ENCODE results near the gene VPS33A.

DNA sequence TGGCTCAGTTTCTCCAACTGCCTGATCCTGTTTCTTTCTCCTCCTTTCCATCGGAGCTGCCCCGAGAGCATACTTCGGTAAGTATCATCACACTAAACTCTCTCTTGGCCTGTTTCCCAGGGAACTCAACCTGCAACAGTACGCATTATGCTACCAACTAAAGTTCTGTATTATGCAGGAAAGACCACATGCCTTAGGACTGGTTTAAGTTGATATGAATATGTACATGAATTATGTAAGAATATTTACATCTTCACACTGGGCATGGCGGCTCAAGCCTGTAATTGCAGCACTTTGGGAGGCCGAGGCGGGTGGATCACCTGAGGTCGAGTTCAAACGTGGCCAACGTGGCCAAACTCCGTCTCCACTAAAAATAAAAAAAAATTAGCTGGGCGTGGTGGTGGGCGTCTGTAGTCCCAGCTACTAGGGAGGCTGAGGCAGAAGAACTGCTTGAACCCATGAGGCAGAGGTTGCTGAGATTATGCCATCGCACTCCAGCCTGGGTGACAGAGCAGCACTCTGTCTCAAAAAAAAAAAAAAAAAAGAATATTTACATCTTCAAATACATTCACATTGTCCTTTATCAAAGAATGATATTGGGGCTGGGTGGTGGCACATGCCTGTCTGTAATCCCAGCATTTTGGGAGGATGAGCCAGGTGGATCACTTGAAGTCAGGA lies 31.9 kb upstream of the VPS33A start:
- TF ChIP-seq, protein P1, sequence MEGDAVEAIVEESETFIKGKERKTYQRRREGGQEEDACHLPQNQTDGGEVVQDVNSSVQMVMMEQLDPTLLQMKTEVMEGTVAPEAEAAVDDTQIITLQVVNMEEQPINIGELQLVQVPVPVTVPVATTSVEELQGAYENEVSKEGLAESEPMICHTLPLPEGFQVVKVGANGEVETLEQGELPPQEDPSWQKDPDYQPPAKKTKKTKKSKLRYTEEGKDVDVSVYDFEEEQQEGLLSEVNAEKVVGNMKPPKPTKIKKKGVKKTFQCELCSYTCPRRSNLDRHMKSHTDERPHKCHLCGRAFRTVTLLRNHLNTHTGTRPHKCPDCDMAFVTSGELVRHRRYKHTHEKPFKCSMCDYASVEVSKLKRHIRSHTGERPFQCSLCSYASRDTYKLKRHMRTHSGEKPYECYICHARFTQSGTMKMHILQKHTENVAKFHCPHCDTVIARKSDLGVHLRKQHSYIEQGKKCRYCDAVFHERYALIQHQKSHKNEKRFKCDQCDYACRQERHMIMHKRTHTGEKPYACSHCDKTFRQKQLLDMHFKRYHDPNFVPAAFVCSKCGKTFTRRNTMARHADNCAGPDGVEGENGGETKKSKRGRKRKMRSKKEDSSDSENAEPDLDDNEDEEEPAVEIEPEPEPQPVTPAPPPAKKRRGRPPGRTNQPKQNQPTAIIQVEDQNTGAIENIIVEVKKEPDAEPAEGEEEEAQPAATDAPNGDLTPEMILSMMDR (IDR thresholded peaks at IDR 0.05; ENCODE audit: low read length): no peak
- no peak for TF ChIP-seq EZH2 (IDR thresholded peaks at IDR 0.05; ENCODE audit: borderline replicate concordance, low read length)
